ENCODE measurements around the gene RAB11A. TPM values are rescaled to one million over a fixed set of nuclear protein-coding genes. Genes with fewer than 3 reads are reported as not detected.

Gene RAB11A
- total and polyA plus RNA-seq, 9 of the 15 experiments (the other 6 are each of a cell fraction or from before 2014, with no cell fraction given): 129 to 369 (median 245) TPM

DNA sequence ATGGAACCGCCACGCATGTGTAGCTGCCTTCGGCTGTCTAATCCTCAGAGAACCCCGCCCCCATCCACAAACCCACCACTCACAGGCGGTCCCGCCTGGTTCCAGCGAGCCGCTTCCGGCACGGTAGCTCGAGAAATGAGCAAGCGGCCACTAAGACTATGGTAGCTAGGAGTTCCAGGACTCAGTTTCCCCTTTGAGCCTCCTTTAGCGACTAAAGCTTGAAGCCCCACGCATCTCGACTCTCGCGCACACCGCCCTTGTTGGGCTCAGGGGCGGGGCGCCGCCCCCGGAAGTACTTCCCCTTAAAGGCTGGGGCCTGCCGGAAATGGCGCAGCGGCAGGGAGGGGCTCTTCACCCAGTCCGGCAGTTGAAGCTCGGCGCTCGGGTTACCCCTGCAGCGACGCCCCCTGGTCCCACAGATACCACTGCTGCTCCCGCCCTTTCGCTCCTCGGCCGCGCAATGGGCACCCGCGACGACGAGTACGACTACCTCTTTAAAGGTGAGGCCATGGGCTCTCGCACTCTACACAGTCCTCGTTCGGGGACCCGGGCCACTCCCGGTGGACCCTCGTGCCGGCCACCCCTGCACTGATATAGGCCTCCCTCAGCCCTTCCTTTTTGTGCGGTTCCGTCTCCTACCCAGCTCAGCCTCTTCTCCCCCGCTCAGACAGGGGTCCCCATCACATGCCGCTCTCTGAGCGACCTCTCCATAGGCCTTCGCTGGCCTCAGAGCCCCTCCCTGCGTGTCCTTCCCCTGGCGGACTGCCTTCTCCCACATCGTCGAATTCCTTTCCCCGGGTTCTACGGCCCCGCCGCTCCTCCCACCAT, at the start of gene RAB11A (continued):
- TF ChIP-seq MEF2A (IDR thresholded peaks at IDR 0.05; ENCODE audit: control insufficient read depth, low read depth, low read length) (no peak), KAT7 (CRISPR knock-in tag; IDR thresholded peaks at IDR 0.05; ENCODE audit: borderline replicate concordance) (peak; percentile 42; the same call in 1 of the 2 replicates), SUPT5H (IDR thresholded peaks at IDR 0.05) (peak; percentile 99), CXXC5 (CRISPR knock-in tag; IDR thresholded peaks at IDR 0.05) (peak; percentile 76), ZNF444 (CRISPR knock-in tag; IDR thresholded peaks at IDR 0.05) (no peak), FOXJ2 (tag; IDR thresholded peaks at IDR 0.05) (no peak), ZKSCAN1 (IDR thresholded peaks at IDR 0.05; ENCODE audit: low read depth, low read length) (no peak), ZNF263 (CRISPR knock-in tag; IDR thresholded peaks at IDR 0.05; ENCODE audit: borderline replicate concordance) (peak; percentile 42; the same call in 1 of the 2 replicates), ZFP1 (CRISPR knock-in tag; IDR thresholded peaks at IDR 0.05) (no peak), NFRKB (IDR thresholded peaks at IDR 0.05; ENCODE audit: low read depth) (0 out of 2 replicates have a peak, but pooled peaks have one; percentile 16), ZC3H8 (IDR thresholded peaks at IDR 0.05) (no peak), ZNF354B (CRISPR knock-in tag; IDR thresholded peaks at IDR 0.05) (no peak), KDM1A (IDR thresholded peaks at IDR 0.05) (no peak)
- TF ChIP-seq, protein P1, sequence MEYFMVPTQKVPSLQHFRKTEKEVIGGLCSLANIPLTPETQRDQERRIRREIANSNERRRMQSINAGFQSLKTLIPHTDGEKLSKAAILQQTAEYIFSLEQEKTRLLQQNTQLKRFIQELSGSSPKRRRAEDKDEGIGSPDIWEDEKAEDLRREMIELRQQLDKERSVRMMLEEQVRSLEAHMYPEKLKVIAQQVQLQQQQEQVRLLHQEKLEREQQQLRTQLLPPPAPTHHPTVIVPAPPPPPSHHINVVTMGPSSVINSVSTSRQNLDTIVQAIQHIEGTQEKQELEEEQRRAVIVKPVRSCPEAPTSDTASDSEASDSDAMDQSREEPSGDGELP (CRISPR knock-in tag; IDR thresholded peaks at IDR 0.05; ENCODE audit: borderline replicate concordance): peak; percentile 84
- TF ChIP-seq, protein P2, sequence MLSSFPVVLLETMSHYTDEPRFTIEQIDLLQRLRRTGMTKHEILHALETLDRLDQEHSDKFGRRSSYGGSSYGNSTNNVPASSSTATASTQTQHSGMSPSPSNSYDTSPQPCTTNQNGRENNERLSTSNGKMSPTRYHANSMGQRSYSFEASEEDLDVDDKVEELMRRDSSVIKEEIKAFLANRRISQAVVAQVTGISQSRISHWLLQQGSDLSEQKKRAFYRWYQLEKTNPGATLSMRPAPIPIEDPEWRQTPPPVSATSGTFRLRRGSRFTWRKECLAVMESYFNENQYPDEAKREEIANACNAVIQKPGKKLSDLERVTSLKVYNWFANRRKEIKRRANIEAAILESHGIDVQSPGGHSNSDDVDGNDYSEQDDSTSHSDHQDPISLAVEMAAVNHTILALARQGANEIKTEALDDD (IDR thresholded peaks at IDR 0.05): peak; percentile 77
- TF ChIP-seq, protein P3, sequence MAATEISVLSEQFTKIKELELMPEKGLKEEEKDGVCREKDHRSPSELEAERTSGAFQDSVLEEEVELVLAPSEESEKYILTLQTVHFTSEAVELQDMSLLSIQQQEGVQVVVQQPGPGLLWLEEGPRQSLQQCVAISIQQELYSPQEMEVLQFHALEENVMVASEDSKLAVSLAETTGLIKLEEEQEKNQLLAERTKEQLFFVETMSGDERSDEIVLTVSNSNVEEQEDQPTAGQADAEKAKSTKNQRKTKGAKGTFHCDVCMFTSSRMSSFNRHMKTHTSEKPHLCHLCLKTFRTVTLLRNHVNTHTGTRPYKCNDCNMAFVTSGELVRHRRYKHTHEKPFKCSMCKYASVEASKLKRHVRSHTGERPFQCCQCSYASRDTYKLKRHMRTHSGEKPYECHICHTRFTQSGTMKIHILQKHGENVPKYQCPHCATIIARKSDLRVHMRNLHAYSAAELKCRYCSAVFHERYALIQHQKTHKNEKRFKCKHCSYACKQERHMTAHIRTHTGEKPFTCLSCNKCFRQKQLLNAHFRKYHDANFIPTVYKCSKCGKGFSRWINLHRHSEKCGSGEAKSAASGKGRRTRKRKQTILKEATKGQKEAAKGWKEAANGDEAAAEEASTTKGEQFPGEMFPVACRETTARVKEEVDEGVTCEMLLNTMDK (IDR thresholded peaks at IDR 0.05; ENCODE audit: borderline replicate concordance, insufficient read depth, low read depth, low read length, poor library complexity, severe bottlenecking): peak; percentile 44
- TF ChIP-seq, protein P4, sequence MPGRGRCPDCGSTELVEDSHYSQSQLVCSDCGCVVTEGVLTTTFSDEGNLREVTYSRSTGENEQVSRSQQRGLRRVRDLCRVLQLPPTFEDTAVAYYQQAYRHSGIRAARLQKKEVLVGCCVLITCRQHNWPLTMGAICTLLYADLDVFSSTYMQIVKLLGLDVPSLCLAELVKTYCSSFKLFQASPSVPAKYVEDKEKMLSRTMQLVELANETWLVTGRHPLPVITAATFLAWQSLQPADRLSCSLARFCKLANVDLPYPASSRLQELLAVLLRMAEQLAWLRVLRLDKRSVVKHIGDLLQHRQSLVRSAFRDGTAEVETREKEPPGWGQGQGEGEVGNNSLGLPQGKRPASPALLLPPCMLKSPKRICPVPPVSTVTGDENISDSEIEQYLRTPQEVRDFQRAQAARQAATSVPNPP (IDR thresholded peaks at IDR 0.05; ENCODE audit: borderline replicate concordance, insufficient read depth, insufficient read length): no peak
- TF ChIP-seq, protein P5, sequence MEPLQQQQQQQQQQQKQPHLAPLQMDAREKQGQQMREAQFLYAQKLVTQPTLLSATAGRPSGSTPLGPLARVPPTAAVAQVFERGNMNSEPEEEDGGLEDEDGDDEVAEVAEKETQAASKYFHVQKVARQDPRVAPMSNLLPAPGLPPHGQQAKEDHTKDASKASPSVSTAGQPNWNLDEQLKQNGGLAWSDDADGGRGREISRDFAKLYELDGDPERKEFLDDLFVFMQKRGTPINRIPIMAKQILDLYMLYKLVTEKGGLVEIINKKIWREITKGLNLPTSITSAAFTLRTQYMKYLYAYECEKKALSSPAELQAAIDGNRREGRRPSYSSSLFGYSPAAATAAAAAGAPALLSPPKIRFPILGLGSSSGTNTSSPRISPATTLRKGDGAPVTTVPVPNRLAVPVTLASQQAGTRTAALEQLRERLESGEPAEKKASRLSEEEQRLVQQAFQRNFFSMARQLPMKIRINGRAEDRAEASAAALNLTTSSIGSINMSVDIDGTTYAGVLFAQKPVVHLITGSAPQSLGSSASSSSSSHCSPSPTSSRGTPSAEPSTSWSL (CRISPR knock-in tag; IDR thresholded peaks at IDR 0.05; ENCODE audit: borderline replicate concordance): no peak
- TF ChIP-seq, protein P6, sequence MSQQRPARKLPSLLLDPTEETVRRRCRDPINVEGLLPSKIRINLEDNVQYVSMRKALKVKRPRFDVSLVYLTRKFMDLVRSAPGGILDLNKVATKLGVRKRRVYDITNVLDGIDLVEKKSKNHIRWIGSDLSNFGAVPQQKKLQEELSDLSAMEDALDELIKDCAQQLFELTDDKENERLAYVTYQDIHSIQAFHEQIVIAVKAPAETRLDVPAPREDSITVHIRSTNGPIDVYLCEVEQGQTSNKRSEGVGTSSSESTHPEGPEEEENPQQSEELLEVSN (IDR thresholded peaks at IDR 0.05; ENCODE audit: borderline replicate concordance in 1 of 2, extremely low read depth in 1 of 2, insufficient read depth in 1 of 2, insufficient read length in 1 of 2, low read depth in 1 of 2, low read length in 1 of 2, poor library complexity in 1 of 2, severe bottlenecking in 1 of 2): peak; percentile 97

All from K562 (cell line).